Raji (cell line): ENCODE data around the gene ZNF786.

Experiments
- POLR2A ChIP-seq: IDR thresholded peaks from 2 replicates; pipeline ENCODE4 v1.6.1; 2011; ENCODE audit warnings: low read depth, low read length, control low read depth; ENCODE audit not compliant: insufficient read depth

The ZNF786 gene

DNA sequence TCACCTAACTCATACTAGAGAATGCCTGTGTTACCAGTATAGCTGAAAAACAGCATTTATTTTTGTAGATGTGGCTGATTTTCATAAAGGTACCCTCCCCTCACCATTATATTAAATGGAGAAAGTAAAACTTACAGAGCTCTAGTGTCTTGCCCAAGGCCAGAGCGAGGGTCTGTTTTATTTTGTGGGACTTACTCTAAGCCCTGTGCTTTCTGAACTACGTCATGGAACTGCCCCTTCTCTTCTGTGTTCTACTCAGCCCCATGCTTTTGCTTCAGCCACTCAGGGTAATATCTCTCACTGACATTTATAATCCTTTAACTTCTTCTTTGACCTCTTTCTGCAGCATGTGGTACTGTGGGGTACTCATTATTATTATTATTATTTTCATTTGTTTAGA is 10.3 kb upstream of the ZNF786 start:
- TF ChIP-seq POLR2A: no peak

DNA sequence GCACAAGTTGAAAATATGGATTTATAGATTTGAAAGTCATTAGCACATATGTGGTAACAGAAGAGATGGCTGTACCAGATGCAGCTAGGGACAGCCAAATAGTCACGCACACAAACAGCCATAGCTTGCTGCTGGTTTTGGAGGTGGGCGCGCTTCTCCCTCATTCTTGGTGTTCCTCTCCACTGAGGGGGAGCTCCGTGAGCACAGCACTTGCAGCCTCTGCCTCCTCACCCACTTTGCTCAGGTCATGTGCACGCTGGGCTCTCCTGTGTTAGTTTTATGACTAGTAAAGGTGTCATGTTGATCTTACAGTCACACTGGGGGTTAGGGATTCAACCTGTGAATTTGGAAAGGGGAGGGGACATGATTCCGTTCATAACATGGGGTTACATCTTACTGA is 8.5 kb upstream of the ZNF786 start:
- no peak for TF ChIP-seq POLR2A

DNA sequence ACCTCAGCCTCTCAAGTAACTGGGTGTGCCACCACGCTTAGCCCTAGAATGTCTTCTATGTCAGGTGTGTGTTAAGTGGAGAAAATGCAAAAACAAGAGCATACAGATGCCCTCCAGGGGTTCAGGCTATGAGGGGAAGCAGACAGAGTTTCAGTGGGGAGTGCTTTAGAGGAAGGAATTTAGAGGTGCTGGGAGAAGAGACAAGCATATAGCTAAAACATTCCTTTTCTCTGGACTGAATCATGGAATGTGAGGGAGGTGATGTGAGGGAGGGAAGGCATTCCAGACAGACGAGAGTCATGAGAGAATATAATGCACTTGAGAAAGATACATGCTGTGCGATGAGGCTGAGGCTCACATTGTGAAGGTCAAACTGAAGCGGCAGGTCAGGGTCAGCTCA is 6.6 kb upstream of the ZNF786 start:
- no peak for TF ChIP-seq POLR2A

DNA sequence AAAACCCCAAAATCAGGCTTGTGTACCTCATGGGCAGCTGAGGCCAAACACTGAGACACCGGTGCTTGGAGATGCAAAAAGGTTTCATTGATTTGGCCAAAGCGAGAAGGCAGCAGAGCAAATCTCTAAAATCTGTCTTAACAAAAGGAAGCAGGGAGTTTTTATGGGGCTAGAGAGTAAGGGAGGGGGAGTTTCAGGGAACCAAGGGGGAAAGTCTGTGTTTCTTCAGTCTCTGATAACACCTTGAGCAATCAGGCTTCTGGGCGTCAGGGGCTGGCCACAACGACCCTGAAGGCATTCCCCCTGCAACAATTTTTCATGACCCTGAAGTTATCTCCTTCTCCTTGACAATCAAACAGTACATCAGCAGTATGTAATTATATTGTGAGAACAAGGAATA is 2.7 kb upstream of the ZNF786 start:
- no peak; the same call in 1 of the 2 replicates for TF ChIP-seq POLR2A

DNA sequence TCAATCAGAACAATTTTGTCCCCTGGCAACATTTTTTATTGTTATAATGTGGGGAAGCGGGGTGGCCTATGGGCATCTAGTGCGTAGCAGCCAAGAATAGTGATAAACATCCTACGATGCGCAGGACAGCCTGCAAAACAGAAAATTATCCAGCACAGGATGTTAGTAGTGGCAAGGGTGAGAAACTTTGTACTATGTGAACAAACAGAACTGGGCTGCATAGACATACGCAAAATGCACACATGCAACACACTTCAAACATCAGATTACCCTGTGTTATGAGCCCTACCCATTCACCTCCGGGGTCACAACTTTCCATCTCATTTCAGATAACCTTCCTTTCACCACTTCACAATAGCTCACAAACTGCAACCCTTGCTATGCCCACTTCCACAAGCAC is 3.1 kb downstream of the ZNF786 start:
- no peak for TF ChIP-seq POLR2A

DNA sequence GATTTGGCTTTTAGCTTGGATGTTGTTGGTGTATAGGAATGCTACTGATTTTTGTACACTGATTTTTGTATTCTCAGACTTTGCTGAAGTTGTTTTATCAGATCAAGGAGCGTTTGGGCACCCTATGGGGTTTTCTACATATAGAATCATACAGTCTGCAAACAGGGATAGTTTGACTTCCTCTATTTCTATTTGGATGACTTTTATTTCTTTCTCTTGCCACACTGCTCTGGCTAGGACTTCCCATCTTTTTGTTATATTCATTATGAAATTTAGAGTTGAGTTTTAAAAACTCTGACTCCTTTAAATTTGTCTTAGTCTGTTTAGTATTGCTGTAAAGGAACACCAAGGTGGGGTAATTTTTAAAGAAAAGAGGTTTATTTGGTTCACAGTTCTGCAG is 4.7 kb downstream of the ZNF786 start:
- no peak for TF ChIP-seq POLR2A

DNA sequence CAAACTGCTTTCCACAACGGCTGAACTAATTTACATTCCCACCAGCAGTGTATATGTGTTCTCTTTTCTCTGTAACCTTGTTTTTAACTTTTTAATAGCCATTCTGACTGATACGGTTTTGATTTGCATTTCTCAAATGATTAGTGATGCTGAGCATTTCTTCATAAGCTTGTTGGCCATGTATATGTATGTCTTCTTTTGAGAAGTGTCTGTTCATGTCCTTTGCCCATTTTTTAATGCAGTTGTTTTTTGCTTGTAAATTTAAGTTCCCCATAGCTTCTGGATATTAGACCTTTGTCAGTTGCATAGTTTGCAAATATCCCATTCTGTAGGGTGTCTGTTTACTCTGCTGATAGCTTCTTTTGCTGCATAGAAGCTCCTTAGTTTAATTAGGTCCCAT is 6.1 kb downstream of the ZNF786 start:
- TF ChIP-seq POLR2A: no peak

DNA sequence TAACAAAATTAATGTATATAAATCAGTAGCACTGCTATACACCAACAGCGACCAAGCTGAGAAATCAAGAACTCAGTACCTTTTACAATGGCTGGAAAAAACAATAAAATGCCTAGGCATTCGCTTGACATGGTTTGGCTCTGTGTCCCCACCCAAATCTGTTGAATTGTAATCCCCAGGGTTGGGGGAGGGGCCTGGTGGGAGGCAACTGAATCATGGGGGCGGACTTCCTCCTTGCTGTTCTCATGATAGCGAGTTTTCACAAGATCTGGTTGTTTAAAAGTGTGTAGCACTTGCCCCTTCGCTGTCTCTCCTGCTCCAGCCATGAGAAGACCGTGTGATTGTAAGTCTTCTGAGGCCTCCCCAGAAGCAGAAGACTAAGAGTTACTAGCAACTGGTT is 8.6 kb downstream of the ZNF786 start:
- TF ChIP-seq POLR2A: no peak

DNA sequence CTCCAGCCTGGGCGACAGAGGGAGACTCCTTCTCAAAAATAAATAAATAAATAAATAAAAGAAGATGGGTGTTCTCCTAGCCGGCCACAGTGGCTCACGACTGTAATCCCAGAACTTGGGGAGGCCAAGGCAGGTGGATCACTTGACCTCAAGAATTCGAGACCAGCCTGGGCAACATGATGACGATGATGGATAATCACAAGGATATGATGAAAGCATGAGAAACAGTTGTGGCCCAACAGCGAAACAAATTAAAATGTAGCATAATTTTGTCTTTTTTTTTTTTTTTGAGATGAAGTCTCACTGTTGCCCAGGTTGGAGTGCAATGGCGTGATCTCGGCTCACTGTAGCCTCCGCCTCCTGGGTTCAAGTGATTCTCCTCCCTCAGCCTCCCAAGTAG is 12.9 kb downstream of the ZNF786 start:
- no peak for TF ChIP-seq POLR2A

DNA sequence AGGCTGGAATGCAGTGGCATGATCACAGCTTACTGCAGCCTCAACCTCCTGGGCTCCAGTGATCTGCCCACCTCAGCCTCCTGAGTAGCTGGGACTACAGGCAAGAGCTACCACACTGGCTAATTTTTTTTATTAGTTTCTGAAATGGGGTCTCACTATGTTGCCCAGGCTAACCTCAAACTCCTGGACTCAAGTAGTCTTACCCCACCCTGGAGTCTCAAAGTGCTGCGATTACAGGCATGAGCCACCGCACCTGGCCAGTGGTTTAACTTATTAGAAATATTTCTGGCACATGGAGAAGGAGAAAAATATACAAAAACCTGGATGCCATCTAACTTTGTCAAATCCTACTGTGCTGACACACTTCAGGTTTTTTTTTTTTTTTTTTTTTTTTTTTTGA is 15.2 kb downstream of the ZNF786 start:
- no peak for TF ChIP-seq POLR2A

DNA sequence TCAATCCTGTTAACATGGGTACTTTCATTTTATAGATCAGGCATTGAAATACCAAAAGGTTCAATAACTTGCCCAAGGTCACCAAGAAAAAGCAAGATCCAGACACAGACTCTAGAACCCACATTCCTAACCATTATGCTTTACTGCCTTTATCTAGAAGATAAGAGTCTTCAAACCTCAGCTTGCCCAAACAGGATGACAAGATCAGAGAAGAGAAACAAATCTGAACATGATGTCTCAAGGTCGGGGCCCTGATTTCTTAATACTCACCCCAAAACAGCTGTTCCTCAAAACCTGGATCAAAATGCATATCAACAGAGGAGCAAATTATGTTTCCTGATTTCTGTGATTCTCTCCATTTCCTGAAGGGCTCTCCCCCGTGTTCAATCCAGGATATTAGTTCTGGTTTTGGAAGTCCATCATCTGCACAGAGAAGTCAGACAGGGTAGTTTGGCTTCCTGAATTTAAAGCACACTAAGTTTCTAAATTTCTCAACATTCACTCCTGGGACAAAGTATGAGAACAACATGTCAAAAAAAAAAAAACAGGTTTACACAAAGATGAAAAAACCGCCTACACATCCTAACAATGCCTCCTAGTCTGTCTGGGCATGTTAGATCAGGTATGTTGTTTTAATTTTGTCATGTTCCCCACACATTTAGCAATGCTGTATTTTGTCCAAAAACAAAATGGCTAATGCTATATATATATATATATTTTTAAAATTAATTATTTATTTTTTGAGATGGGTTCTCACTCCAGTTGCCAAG is 16.2 kb downstream of the ZNF786 start:
- no peak for TF ChIP-seq POLR2A

DNA sequence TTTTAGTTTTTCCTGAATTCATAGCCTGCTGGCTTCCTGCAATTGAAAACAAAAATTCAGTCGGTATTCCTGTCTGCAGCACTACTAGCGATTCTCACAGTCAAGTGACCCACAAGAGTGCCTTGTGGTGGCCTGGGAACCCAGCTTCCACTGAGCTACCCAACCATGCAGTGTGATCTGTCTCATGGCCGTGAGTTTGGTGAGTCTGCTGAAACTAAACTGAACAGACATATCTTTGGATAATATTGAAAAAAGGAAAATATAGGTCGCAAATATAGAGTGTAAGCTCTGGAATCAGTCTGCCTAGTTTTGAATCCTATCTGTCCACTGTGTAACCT is 18.1 kb downstream of the ZNF786 start:
- TF ChIP-seq POLR2A: no peak

DNA sequence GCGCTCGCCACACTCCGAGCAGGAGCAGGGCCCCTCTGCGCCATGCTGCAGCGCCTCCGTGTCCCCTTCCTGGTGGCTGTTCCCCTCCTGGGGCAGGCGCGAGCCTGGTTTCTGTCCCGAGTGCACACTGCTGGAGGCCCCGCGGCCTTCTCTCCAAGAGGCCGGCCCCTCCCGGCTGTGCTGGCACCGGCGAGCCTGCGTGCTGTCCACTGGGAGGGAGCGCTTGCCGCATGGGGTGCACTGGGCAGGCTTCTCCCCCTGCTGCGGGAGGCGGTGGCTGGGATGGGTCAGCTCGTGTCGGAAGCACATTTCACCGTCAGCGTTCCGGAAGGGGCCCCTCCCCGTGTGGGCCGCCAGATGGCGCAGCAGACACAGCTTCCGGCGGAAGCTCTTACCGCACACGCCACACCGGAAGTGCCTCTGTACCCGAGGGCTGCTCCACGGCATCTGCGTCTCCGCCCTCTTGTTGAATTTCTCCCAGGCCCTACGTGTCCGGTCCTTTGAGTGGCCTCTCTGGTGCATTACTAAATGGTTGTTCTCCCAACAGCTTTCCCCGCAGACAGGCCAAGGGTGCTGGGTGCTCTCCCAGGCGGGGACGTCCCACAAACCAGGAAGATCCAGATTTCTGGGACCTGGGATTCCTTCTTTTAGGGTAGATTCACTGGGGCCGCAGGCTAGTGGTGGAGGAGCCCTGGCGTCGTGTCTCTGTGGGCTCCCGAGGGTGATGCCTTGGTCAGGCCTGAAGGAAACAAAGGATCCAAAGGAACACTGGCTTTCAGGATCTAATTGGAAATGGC is 18.7 kb downstream of the ZNF786 start:
- TF ChIP-seq POLR2A: no peak

DNA sequence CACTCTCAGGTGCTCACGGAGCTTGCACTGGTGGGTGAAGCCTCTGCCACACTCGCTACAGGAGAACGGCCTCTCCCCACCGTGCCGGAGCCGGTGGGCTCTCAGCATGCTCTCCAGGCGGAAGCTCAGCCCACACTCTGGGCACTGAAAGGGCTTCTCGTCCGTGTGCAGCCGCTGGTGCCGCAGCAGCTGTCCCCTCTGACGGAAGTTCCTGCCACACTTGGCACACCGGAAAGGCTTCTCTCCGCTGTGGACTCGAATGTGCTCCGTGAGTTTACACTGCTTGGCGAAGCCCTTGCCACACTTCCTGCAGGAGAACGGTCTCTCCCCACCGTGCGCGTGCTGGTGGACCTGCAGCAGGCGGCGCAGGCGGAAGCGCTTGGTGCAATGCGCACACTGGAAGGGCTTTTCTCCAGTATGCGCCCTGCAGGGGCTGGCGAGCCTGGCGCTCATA is 19.3 kb downstream of the ZNF786 start:
- TF ChIP-seq POLR2A: no peak

DNA sequence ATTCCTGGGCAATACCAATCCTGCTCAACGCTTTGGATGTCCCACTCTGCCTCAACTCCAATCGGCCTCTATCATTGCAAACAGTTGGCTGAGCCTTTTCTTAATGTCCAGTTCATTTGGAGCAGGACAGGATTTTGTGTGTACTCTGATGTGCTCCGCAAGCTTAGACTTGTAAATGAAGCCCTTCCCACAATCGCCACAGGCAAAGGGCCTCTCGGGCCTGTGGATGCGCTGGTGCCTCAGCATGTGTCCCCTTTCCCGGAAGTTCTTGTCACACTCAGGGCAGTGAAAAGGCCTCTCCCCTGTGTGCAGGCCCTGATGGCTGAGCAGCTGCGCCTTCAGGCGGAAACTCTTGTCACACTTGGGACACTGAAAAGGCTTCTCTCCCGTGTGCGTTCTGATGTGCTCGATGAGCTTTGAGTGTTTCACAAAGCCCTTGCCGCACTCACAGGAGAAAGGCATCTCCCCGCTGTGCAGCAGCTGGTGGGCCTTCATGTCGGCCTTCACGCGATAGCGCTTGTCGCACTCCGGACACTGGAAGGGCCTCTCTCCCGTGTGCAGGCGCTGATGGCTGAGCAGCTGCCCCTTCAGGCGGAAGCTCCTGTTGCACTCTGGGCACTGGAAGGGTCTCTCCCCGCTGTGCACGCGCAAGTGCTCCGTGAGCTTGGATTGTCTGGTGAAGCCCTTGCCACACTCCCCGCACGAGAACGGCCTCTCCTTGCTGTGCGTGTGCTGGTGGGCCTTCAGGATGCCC is 20.0 kb downstream of the ZNF786 start:
- no peak for TF ChIP-seq POLR2A

DNA sequence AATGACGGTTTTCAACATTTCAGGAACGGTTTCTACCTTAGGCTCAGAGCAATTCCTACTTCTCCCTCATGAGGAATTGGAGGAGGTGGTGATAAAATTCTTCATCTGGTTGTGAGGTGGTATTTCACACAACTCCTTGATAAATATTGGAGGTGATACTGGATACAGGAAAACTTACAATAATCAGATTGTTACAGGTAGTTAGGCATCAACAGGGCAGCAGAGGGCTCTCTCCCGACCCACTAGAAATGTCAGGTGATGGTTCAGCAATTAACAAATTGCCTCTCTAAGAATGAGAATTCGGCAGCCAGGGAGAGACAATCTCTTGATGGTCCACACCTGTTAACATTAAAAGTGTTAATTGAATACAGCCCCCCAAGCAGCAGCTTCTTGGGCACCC is 22.6 kb downstream of the ZNF786 start:
- no peak for TF ChIP-seq POLR2A
